Measurements from ENCODE around the gene TRERF1.

Gene TRERF1

DNA sequence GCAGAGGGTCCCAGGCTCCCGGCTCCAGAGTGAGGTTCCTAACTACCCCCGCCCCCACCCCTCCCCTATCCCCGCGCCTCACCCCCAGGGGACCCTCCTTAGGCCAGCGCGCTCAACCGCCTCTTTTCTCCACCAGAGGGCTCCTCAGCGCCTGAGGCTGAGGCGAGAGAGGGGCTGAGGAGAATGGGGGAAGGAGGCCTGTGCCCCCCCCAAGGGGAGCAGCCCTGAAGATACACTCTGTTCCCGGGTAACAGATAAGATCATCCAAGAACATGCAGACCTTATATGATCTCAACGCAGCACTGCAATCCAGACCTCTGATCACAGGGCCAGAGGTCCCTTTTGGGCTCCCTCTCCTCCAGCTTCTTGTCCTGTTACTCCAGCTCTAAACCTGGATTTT lies 190.8 kb downstream of the TRERF1 start:
- H3K4me3 ChIP-seq (ENCODE audit: low read length), result no peak overlapping the region
- TF ChIP-seq, protein P1, sequence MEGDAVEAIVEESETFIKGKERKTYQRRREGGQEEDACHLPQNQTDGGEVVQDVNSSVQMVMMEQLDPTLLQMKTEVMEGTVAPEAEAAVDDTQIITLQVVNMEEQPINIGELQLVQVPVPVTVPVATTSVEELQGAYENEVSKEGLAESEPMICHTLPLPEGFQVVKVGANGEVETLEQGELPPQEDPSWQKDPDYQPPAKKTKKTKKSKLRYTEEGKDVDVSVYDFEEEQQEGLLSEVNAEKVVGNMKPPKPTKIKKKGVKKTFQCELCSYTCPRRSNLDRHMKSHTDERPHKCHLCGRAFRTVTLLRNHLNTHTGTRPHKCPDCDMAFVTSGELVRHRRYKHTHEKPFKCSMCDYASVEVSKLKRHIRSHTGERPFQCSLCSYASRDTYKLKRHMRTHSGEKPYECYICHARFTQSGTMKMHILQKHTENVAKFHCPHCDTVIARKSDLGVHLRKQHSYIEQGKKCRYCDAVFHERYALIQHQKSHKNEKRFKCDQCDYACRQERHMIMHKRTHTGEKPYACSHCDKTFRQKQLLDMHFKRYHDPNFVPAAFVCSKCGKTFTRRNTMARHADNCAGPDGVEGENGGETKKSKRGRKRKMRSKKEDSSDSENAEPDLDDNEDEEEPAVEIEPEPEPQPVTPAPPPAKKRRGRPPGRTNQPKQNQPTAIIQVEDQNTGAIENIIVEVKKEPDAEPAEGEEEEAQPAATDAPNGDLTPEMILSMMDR (conservative IDR thresholded peaks at IDR 0.05; ENCODE audit: low read depth, low read length), result peak; percentile 55
- no peak for DNase-seq (ENCODE audit: low read depth)

DNA sequence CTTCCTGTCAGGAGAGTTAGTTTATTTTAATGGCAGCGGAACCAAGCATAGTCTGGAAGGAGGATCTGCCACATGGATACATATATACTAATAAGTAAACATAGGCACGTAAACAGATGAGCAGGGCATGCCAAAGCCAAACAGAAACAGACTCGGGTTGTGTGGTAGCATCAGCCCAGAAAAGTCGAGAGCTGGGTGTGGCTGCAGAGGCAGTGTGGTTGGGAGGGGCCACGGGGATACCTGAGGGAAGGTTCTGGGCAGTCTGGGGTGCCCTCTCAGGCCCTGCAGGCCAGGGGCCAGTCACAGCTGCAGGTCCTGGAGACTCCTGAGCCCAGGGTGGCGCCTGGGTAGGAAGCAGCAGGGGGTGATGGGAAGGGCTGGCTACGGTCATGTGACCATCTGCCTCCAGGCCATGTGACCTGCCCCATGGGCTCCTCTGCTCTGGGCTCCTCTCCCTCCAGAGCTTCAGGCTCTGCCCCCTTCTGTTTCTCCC lies 191.3 kb downstream of the TRERF1 start:
- H3K4me3 ChIP-seq (ENCODE audit: low read length), result no peak overlapping the region
- TF ChIP-seq, protein P1 (conservative IDR thresholded peaks at IDR 0.05; ENCODE audit: low read depth, low read length), result peak; percentile 14
- no peak for DNase-seq (ENCODE audit: low read depth)

DNA sequence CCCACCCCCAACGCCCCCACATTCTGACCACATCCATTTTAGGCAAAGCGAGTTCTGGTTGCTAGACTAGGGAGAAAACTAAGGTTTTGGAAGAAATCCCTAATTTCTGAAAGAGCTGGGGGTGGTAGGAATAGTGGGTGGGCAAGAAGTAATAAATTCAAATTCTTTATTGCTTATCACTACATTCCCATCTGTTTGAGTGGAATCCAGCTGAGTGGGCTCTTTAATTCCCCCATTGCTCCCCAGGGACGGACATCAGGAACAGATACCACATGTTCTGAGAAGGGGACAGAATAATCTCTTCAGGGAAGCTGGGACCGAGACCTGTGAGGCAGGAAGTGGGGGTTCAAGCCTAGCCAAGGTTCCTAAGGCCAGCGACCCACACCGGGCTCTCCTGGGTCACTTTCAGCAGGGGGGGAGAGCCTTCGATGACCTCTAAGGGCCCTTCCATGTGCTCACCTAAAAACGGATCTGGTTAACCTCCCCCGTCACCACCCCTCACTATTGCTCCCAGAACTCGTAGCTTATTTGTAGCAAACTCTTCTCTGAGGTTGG lies 191.8 kb downstream of the TRERF1 start:
- DNase-seq (ENCODE audit: low read depth), result no peak
- no peak overlapping the region for H3K4me3 ChIP-seq (ENCODE audit: low read length)
- TF ChIP-seq, protein P1 (conservative IDR thresholded peaks at IDR 0.05; ENCODE audit: low read depth, low read length), result no peak

DNA sequence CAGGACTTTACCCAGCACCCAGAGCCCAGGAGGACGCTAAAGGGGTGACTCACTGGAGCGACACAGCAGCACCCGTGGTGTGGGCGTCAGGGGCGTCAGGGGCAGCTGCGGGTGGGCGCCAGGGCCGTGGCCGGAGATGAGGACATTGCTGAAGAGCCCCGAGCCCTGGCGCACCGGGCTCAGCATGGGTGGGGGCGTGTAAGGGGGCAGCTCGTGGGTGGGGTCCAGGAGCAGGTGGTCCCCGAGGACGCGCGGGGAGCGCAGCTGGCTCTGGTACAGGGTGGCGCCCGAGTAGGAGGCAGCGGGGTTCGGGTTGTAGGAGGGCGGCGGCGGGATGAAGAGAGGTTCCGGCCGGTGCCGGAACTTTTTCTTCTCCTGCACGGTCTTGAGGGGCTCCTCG lies 192.4 kb downstream of the TRERF1 start:
- H3K4me3 ChIP-seq (ENCODE audit: low read length), result no peak overlapping the region
- TF ChIP-seq, protein P1 (conservative IDR thresholded peaks at IDR 0.05; ENCODE audit: low read depth, low read length), result no peak
- DNase-seq (ENCODE audit: low read depth), result no peak

DNA sequence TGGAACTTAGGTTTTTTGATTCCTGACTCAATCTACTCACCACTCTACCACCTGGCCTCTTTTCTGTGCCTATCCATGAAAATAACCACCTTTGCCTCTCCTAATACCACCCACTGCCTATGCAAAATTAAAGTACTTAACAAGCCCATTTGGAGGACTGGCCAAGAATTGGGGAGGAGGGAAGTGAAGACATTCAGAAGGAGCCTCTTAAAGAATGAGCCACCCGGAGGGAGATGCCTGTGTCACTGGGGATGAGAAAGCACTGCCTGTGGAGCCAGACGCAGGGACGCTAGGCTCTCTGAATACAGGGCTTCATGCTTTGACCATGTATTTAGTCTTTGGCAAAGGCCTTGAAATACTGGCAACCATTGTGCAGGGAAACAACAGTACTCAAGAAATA lies 194.1 kb downstream of the TRERF1 start:
- H3K4me3 ChIP-seq (ENCODE audit: low read length), result no peak overlapping the region
- DNase-seq (ENCODE audit: low read depth), result no peak
- TF ChIP-seq, protein P1 (conservative IDR thresholded peaks at IDR 0.05; ENCODE audit: low read depth, low read length), result no peak

DNA sequence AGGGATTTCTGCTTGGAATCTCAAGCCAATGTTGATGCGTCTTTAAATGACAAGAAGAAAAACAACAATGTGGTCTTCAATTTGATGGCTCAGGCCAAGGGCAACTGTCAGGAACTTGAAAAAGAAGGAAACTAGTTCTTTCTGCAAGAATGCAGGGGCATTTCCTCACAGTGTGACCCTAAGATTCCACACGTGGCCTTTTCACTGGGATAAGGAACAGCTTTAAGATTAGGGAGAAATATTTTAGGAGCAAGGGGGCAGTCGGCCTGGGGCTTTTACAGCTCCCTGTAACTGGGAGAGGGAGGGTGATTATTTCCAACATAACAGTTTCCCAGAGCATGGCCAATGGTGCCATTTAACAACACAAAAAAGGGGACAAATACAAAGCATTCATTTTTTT lies 194.7 kb downstream of the TRERF1 start:
- TF ChIP-seq, protein P1 (conservative IDR thresholded peaks at IDR 0.05; ENCODE audit: low read depth, low read length), result no peak
- no peak overlapping the region for H3K4me3 ChIP-seq (ENCODE audit: low read length)
- DNase-seq (ENCODE audit: low read depth), result no peak

DNA sequence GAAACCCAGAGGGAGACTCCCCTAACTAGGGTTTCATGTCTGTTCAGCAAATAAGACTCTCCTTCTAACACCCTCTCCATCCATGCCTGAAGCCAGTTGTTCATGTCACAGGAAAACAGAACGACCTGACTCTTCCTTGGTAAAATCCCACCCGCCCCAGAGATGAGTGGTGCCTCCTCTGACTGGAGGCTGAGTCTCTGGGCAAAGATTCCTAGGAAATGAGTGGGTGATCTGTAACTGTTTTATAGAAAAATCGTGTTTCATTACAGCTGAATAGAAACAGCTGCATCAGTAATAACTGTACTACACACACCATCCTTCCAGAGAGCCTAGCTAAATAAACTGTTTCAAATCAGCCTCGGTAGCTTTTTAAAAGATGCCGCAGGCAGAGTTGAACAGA lies 196.7 kb downstream of the TRERF1 start:
- no peak for DNase-seq (ENCODE audit: low read depth)
- TF ChIP-seq, protein P1 (conservative IDR thresholded peaks at IDR 0.05; ENCODE audit: low read depth, low read length), result no peak
- no peak overlapping the region for H3K4me3 ChIP-seq (ENCODE audit: low read length)

Measured in retinal pigment epithelial cell (primary cell).